HG02610 (cell line): ENCODE data around the gene OTOP1.
"Not testable (repeated sequence)": the region's sequence is repeated elsewhere in the genome, so short reads cannot be mapped to it uniquely, and the experiment has no call there.

Experiments
- ATAC-seq: cut with Tn5 transposase; IDR thresholded peaks from one replicate; pipeline ENCODE4 v1.9.1; 2021; ENCODE audit warnings: mild to moderate bottlenecking, moderate library complexity; ENCODE audit not compliant: unreplicated experiment

The OTOP1 gene

GRCh38 chr4:4165701-4166392 lies 60.9 kb downstream of the OTOP1 start:
- not testable (repeated sequence) for ATAC-seq

GRCh38 chr4:4164532-4165173 lies 62.1 kb downstream of the OTOP1 start:
- ATAC-seq, result not testable (repeated sequence)

- ATAC-seq, result not testable (repeated sequence)
Observed at GRCh38 chr4:4162186-4162585, 64.5 kb downstream of the OTOP1 start.

GRCh38 chr4:4160956-4161665 lies 65.6 kb downstream of the OTOP1 start:
- ATAC-seq, result not testable (repeated sequence)

GRCh38 chr4:4145622-4146021 lies 81.1 kb downstream of the OTOP1 start:
- ATAC-seq, result not testable (repeated sequence)

GRCh38 chr4:4143376-4143775 lies 83.4 kb downstream of the OTOP1 start:
- ATAC-seq, result not testable (repeated sequence)

- ATAC-seq, result not testable (repeated sequence)
Observed at GRCh38 chr4:4142679-4143078, 84.0 kb downstream of the OTOP1 start.

- not testable (repeated sequence) for ATAC-seq
Observed at GRCh38 chr4:4141186-4141585, 85.5 kb downstream of the OTOP1 start.
